H9 (cell line): Measurements from ENCODE around the gene AGMO. TPM values are rescaled to one million over a fixed set of nuclear protein-coding genes. Genes with fewer than 3 reads are reported as not detected.

Source experiments
- DNase-seq: peaks from one replicate; pipeline ENCODE4 v3.0.0-alpha.2; 2017
- H2AFZ ChIP-seq: one replicate; pipeline ENCODE4 v1.6.1; 2013; ENCODE audit warnings: mild to moderate bottlenecking, low read length, control low read depth, moderate library complexity
- H2AK5ac ChIP-seq: 2 replicates; pipeline ENCODE4 v1.6.1; 2013; ENCODE audit warnings: low read length, control low read depth, mixed read lengths; ENCODE audit not compliant: insufficient read length
- H2BK120ac ChIP-seq: one replicate; pipeline ENCODE4 v1.6.1; 2013; ENCODE audit warnings: low read depth, mild to moderate bottlenecking, low read length, control low read depth, inconsistent platforms; ENCODE audit not compliant: poor library complexity, severe bottlenecking
- H2BK12ac ChIP-seq: 2 replicates; pipeline ENCODE4 v1.6.1; 2013; ENCODE audit warnings: low read length, control low read depth, mixed read lengths, low read depth; ENCODE audit not compliant: insufficient read length
- H2BK15ac ChIP-seq: 2 replicates; pipeline ENCODE4 v1.6.1; 2013; ENCODE audit warnings: low read depth, low read length, control low read depth
- H2BK20ac ChIP-seq: one replicate; pipeline ENCODE4 v1.6.1; 2013; ENCODE audit warnings: low read depth, mild to moderate bottlenecking, low read length, control low read depth, inconsistent platforms; ENCODE audit not compliant: poor library complexity, severe bottlenecking
- H2BK5ac ChIP-seq: 2 replicates; pipeline ENCODE4 v1.6.1; 2013; ENCODE audit warnings: low read length, control low read depth, mixed read lengths; ENCODE audit not compliant: insufficient read length
- H3K14ac ChIP-seq: 2 replicates; pipeline ENCODE4 v1.6.1; 2013; ENCODE audit warnings: low read length, control low read depth; ENCODE audit not compliant: insufficient read depth
- H3K18ac ChIP-seq: 2 replicates; pipeline ENCODE4 v1.6.1; 2013; ENCODE audit warnings: low read depth, mild to moderate bottlenecking, mixed read lengths, low read length, control low read depth; ENCODE audit not compliant: insufficient read length
- H3K23ac ChIP-seq: 2 replicates; pipeline ENCODE4 v1.6.1; 2013; ENCODE audit warnings: low read length, control low read depth, mixed read lengths, low read depth; ENCODE audit not compliant: insufficient read length
- H3K23me2 ChIP-seq: 2 replicates; pipeline ENCODE4 v1.6.1; 2013; ENCODE audit warnings: low read depth, mild to moderate bottlenecking, mixed read lengths, low read length, control low read depth; ENCODE audit not compliant: insufficient read length, poor library complexity, severe bottlenecking
- H3K27ac ChIP-seq: 2 replicates; pipeline ENCODE4 v1.5.1; 2013; ENCODE audit warnings: low read length, control low read depth, mixed read lengths, low read depth; ENCODE audit not compliant: insufficient read length
- H3K27me3 ChIP-seq: 2 replicates; pipeline ENCODE4 v1.6.1; 2013; ENCODE audit warnings: low read length, control low read depth, inconsistent platforms; ENCODE audit not compliant: insufficient read depth
- H3K4ac ChIP-seq: 2 replicates; pipeline ENCODE4 v1.6.1; 2013; ENCODE audit warnings: low read depth, mild to moderate bottlenecking, control low read depth, inconsistent platforms, low read length, moderate library complexity
- H3K4me1 ChIP-seq: 2 replicates; pipeline ENCODE4 v1.6.1; 2013; ENCODE audit warnings: low read length, control low read depth, inconsistent platforms; ENCODE audit not compliant: insufficient read depth
- H3K4me2 ChIP-seq: 2 replicates; pipeline ENCODE4 v1.6.1; 2013; ENCODE audit warnings: low read length, control low read depth, mixed read lengths; ENCODE audit not compliant: insufficient read length, insufficient read depth
- H3K56ac ChIP-seq: 2 replicates; pipeline ENCODE4 v1.6.1; 2013; ENCODE audit warnings: low read depth, mild to moderate bottlenecking, mixed read lengths, low read length, control low read depth; ENCODE audit not compliant: insufficient read length
- H3K79me1 ChIP-seq: 2 replicates; pipeline ENCODE4 v1.6.1; 2013; ENCODE audit warnings: low read depth, mild to moderate bottlenecking, moderate library complexity, low read length, control low read depth, inconsistent platforms; ENCODE audit not compliant: insufficient read depth, poor library complexity, severe bottlenecking
- H3K79me2 ChIP-seq: 2 replicates; pipeline ENCODE4 v1.6.1; 2013; ENCODE audit warnings: low read length, control low read depth, inconsistent platforms; ENCODE audit not compliant: insufficient read depth
- H3K9ac ChIP-seq: 2 replicates; pipeline ENCODE4 v1.6.1; 2013; ENCODE audit warnings: low read length, control low read depth, mixed read lengths; ENCODE audit not compliant: insufficient read length; ENCODE audit errors: extremely low read depth
- H3K9me3 ChIP-seq: one replicate; pipeline ENCODE4 v1.6.1; 2013; ENCODE audit warnings: low read depth, low read length, inconsistent platforms; ENCODE audit not compliant: control insufficient read depth
- H3T11ph ChIP-seq: one replicate; pipeline ENCODE4 v1.6.1; 2013; ENCODE audit warnings: mild to moderate bottlenecking, low read length, control low read depth, inconsistent platforms
- H4K20me1 ChIP-seq: one replicate; pipeline ENCODE4 v1.6.1; 2013; ENCODE audit not compliant: control insufficient read depth, insufficient read length, insufficient read depth
- H4K5ac ChIP-seq: 2 replicates; pipeline ENCODE4 v1.6.1; 2013; ENCODE audit warnings: low read depth, mild to moderate bottlenecking, mixed read lengths, low read length, control low read depth; ENCODE audit not compliant: insufficient read length
- H4K8ac ChIP-seq: replicated peaks from 2 replicates; pipeline ENCODE4 v1.6.1; 2013; ENCODE audit warnings: low read length, control low read depth, mixed read lengths, low read depth; ENCODE audit not compliant: insufficient read length
- H4K91ac ChIP-seq: 2 replicates; pipeline ENCODE4 v1.6.1; 2013; ENCODE audit warnings: low read depth, mild to moderate bottlenecking, moderate library complexity, mixed read lengths, low read length, control low read depth; ENCODE audit not compliant: insufficient read length
- H3K27ac Mint-ChIP-seq, 3 experiments: 2 replicates in 2 of 3; 3 replicates in 1 of 3; pipeline ENCODE4 v1.8.0; 2020 to 2021; ENCODE audit warnings: mixed read lengths in 3 of 3, mild to moderate bottlenecking in 1 of 3, moderate library complexity in 1 of 3
- H3K27me3 Mint-ChIP-seq: 2 replicates; pipeline ENCODE4 v1.8.0; 2021; ENCODE audit warnings: low read depth, mild to moderate bottlenecking, moderate library complexity, mixed read lengths
- H3K36me3 Mint-ChIP-seq, 3 experiments: 2 replicates in 2 of 3; 3 replicates in 1 of 3; pipeline ENCODE4 v1.8.0; 2020 to 2021; ENCODE audit warnings: low read depth in 3 of 3, mixed read lengths in 3 of 3; ENCODE audit not compliant: insufficient read depth in 1 of 3
- H3K4me1 Mint-ChIP-seq, 2 experiments: 2 replicates each; pipeline ENCODE4 v1.8.0; 2020; ENCODE audit warnings: mixed read lengths in 2 of 2
- H3K4me3 Mint-ChIP-seq, 2 experiments: 2 replicates in 1 of 2; 3 replicates in 1 of 2; pipeline ENCODE4 v1.8.0; 2020 to 2021; ENCODE audit warnings: mild to moderate bottlenecking in 2 of 2, mixed read lengths in 2 of 2, moderate library complexity in 1 of 2
- H3K9me3 Mint-ChIP-seq, 2 experiments: 2 replicates in 1 of 2; 3 replicates in 1 of 2; pipeline ENCODE4 v1.8.0; 2020; ENCODE audit warnings: mild to moderate bottlenecking in 2 of 2, mixed read lengths in 2 of 2, moderate library complexity in 1 of 2
- CTCF ChIP-seq: fragments of 200-600 bp; sonication (generic); conservative IDR thresholded peaks from 3 replicates; pipeline ENCODE4 v1.8.0; 2021; ENCODE audit warnings: antibody characterized with exemption, mild to moderate bottlenecking
- WGBS: extraction: QIAGEN DNeasy Blood & Tissue Kit; methylation state at CpG from one replicate; pipeline ENCODE4 v1.1.7; 2013; ENCODE audit warnings: missing lambda C conversion rate, low lambda C conversion rate, mixed read lengths; ENCODE audit not compliant: insufficient read length; ENCODE audit errors: extremely low coverage; 5-methylcytosine and 5-hydroxymethylcytosine counted together
- total RNA-seq: library from RNA; stranded (reverse); gene quantifications from 2 replicates; pipeline ENCODE4 v1.2.1, GENCODE V29; 2021

Gene AGMO
- total RNA-seq, 1 experiment from 2014 or later = 0.70 TPM

- no peak for TF ChIP-seq CTCF
- Histone ChIP-seq H3K4ac (no peak overlapping the region), H2AFZ (no peak overlapping the region), H2BK15ac (no peak overlapping the region), H2BK120ac (no peak overlapping the region), H3K18ac (no peak overlapping the region), H2AK5ac (no peak overlapping the region), H4K20me1 (no peaks in the 10 kb centered on the region), H2BK20ac (no peak overlapping the region), H2BK12ac (no peak overlapping the region), H3T11ph (no peak overlapping the region), H3K27me3 (no peaks in the 10 kb centered on the region), H3K4me1 (no peaks in the 10 kb centered on the region), H3K79me1 (no peaks in the 10 kb centered on the region), H3K23ac (no peak overlapping the region), H3K79me2 (no peaks in the 10 kb centered on the region), H3K27ac (no peak overlapping the region), H4K8ac (no peak overlapping the region), H3K14ac (no peak overlapping the region), H3K9ac (no peak overlapping the region), H3K9me3 (no peaks in the 10 kb centered on the region), H4K5ac (no peak overlapping the region), H3K4me2 (no peak overlapping the region), H4K91ac (no peak overlapping the region), H3K56ac (no peak overlapping the region), H3K23me2 (no peaks in the 10 kb centered on the region), H2BK5ac (no peak overlapping the region)
- DNase-seq = no peak
- H3K9me3 Mint-ChIP-seq = peaks cover 0 to 3% of the 10 kb centered on the region in 2 experiments; a peak in 1 of 5 replicates
- H3K27ac Mint-ChIP-seq = no peak overlapping the region
- no peak overlapping the region for H3K4me3 Mint-ChIP-seq
- H3K4me1 Mint-ChIP-seq = no peaks in the 10 kb centered on the region
- H3K27me3 Mint-ChIP-seq = no peaks in the 10 kb centered on the region
- peaks cover 0 to 4% (median 0%) of the 10 kb centered on the region in 3 experiments; a peak in 2 of 7 replicates for H3K36me3 Mint-ChIP-seq
- WGBS = no CpG with 5 or more reads among the region's 3 CpGs
Measured at GRCh38 chr7:15308821-15309220, 253.0 kb downstream of the AGMO start.
